IMR-90 (cell line): ENCODE measurements around the gene CDH12. TPM values are rescaled to one million over a fixed set of nuclear protein-coding genes. Genes with fewer than 3 reads are reported as not detected.

Experiments used
- ATAC-seq: fragments of 200-7000 bp; cut with Tn5 transposase; 2 replicates; pipeline ENCODE4 v1.9.1; 2020; ENCODE audit warnings: low read depth, mild to moderate bottlenecking, moderate library complexity
- BruUV-seq: library from RNA; stranded (reverse); fragments of 400-500 nt; replicated peaks from 2 replicates; lab custom pipeline; 2021; lab: Mats Ljungman, UMichigan
- CTCF ChIA-PET: fragments of 300-600 bp; formaldehyde crosslinking; extraction: SDS; loops from one replicate; lab custom pipeline; 2021; ENCODE audit warnings: antibody characterized with exemption; lab: Yijun Ruan, JAX
- POLR2A ChIA-PET: fragments of 300-600 bp; sonication (Branson Sonifier 250); formaldehyde crosslinking; loops from one replicate; lab custom pipeline; 2022; ENCODE audit warnings: antibody characterized with exemption; ENCODE audit not compliant: unreplicated experiment; lab: Charles Lee
- DNase-seq: peaks from one replicate; pipeline ENCODE4 v3.0.0; 2013
- H2AFZ ChIP-seq: replicated peaks from 2 replicates; pipeline ENCODE3; 2013; ENCODE audit warnings: low read length, mild to moderate bottlenecking; ENCODE audit not compliant: poor library complexity
- H2AK5ac ChIP-seq: 2 replicates; pipeline ENCODE4 v1.6.1; 2013; ENCODE audit warnings: low read depth, low read length, inconsistent platforms
- H2AK9ac ChIP-seq: replicated peaks from 2 replicates; pipeline ENCODE3; 2013; ENCODE audit warnings: mild to moderate bottlenecking, low read depth, low read length, moderate library complexity; ENCODE audit not compliant: poor library complexity
- H2BK120ac ChIP-seq: 2 replicates; pipeline ENCODE4 v1.6.1; 2013; ENCODE audit warnings: low read depth, low read length, inconsistent platforms
- H2BK15ac ChIP-seq: 3 replicates; pipeline ENCODE4 v1.6.1; 2013; ENCODE audit warnings: low read depth, low read length, inconsistent platforms
- H2BK20ac ChIP-seq: 2 replicates; pipeline ENCODE4 v1.6.1; 2013; ENCODE audit warnings: low read depth, mild to moderate bottlenecking, inconsistent platforms, low read length, moderate library complexity
- H2BK5ac ChIP-seq: 2 replicates; pipeline ENCODE4 v1.6.1; 2013; ENCODE audit warnings: mild to moderate bottlenecking, low read depth, low read length, inconsistent platforms; ENCODE audit not compliant: poor library complexity, severe bottlenecking
- H3K14ac ChIP-seq: replicated peaks from 2 replicates; pipeline ENCODE4 v1.6.1; 2013; ENCODE audit warnings: low read depth, low read length, inconsistent platforms
- H3K18ac ChIP-seq: 2 replicates; pipeline ENCODE4 v1.6.1; 2013; ENCODE audit warnings: low read depth, low read length, control low read depth
- H3K23ac ChIP-seq: 2 replicates; pipeline ENCODE4 v1.6.1; 2013; ENCODE audit warnings: low read depth, low read length, inconsistent platforms
- H3K27ac ChIP-seq: 2 replicates; pipeline ENCODE4 v1.5.1; 2013; ENCODE audit warnings: mild to moderate bottlenecking, control low read depth, low read length; ENCODE audit not compliant: insufficient read depth
- H3K27me3 ChIP-seq: 2 replicates; pipeline ENCODE4 v1.6.1; 2013; ENCODE audit warnings: low read length; ENCODE audit not compliant: control insufficient read depth, insufficient read depth
- H3K36me3 ChIP-seq: 2 replicates; pipeline ENCODE4 v1.6.1; 2013; ENCODE audit warnings: low read length, mixed read lengths; ENCODE audit not compliant: control insufficient read depth, insufficient read depth
- H3K4ac ChIP-seq: 2 replicates; pipeline ENCODE4 v1.6.1; 2013; ENCODE audit warnings: low read depth, low read length, inconsistent platforms
- H3K4me1 ChIP-seq: 2 replicates; pipeline ENCODE4 v1.6.1; 2013; ENCODE audit warnings: low read length, mixed read lengths; ENCODE audit not compliant: control insufficient read depth, insufficient read depth
- H3K4me2 ChIP-seq: 2 replicates; pipeline ENCODE4 v1.6.1; 2013; ENCODE audit warnings: low read depth, mild to moderate bottlenecking, control low read depth, low read length, moderate library complexity
- H3K4me3 ChIP-seq: 2 replicates; pipeline ENCODE4 v1.5.1; 2013; ENCODE audit warnings: low read depth, mild to moderate bottlenecking, control low read depth, low read length, moderate library complexity; ENCODE audit not compliant: insufficient read depth
- H3K56ac ChIP-seq: 2 replicates; pipeline ENCODE4 v1.6.1; 2013; ENCODE audit warnings: low read length, inconsistent platforms; ENCODE audit not compliant: insufficient read depth; ENCODE audit errors: extremely low read depth
- H3K79me1 ChIP-seq, 2 experiments: 2 replicates each; pipeline ENCODE4 v1.6.1; 2013; ENCODE audit warnings: low read length in 2 of 2, inconsistent platforms in 1 of 2, low read depth in 1 of 2
- H3K9ac ChIP-seq: 2 replicates; pipeline ENCODE4 v1.6.1; 2013; ENCODE audit warnings: low read depth, low read length, control low read depth
- H3K9me1 ChIP-seq: 2 replicates; pipeline ENCODE4 v1.6.1; 2013; ENCODE audit warnings: low read length, inconsistent platforms; ENCODE audit not compliant: insufficient read depth
- H3K9me3 ChIP-seq: 2 replicates; pipeline ENCODE4 v1.6.1; 2013; ENCODE audit warnings: low read length; ENCODE audit not compliant: control insufficient read depth, insufficient read depth
- H4K20me1 ChIP-seq: 2 replicates; pipeline ENCODE4 v1.6.1; 2013; ENCODE audit warnings: low read length, inconsistent platforms; ENCODE audit not compliant: insufficient read depth
- H4K5ac ChIP-seq: 2 replicates; pipeline ENCODE4 v1.6.1; 2013; ENCODE audit warnings: mild to moderate bottlenecking, low read depth, low read length, control low read depth
- H4K8ac ChIP-seq, 2 experiments: 2 replicates each; pipeline ENCODE4 v1.6.1; 2013; ENCODE audit warnings: low read depth in 2 of 2, low read length in 2 of 2, control low read depth in 1 of 2, inconsistent platforms in 1 of 2
- H4K91ac ChIP-seq: 2 replicates; pipeline ENCODE4 v1.6.1; 2013; ENCODE audit warnings: low read depth, low read length, inconsistent platforms; ENCODE audit not compliant: insufficient read depth
- CEBPB ChIP-seq: IDR thresholded peaks from 2 replicates; pipeline ENCODE4 v1.6.1; 2012; ENCODE audit warnings: low read depth, low read length, improper control_type of control experiment
- CTCF ChIP-seq: conservative IDR thresholded peaks from 2 replicates; pipeline ENCODE4 v1.5.1; 2012; ENCODE audit warnings: mild to moderate bottlenecking, low read depth, low read length, improper control_type of control experiment
- MAFK ChIP-seq: IDR thresholded peaks from 2 replicates; pipeline ENCODE4 v1.6.1; 2012; ENCODE audit warnings: low read depth, low read length, improper control_type of control experiment
- MAZ ChIP-seq: IDR thresholded peaks from 2 replicates; pipeline ENCODE4 v1.6.1; 2012; ENCODE audit warnings: low read depth, mild to moderate bottlenecking, low read length, improper control_type of control experiment, moderate library complexity, borderline replicate concordance
- NFE2L2 ChIP-seq: fragments of 150-350 bp; IDR thresholded peaks from 2 replicates; pipeline ENCODE4 v1.6.1; 2016; ENCODE audit warnings: low read depth, mild to moderate bottlenecking, low read length
- POLR2A ChIP-seq: IDR thresholded peaks from 2 replicates; pipeline ENCODE4 v1.6.1; 2012; ENCODE audit warnings: mild to moderate bottlenecking, low read depth, low read length
- RAD21 ChIP-seq: IDR thresholded peaks from 2 replicates; pipeline ENCODE4 v1.6.1; 2012; ENCODE audit warnings: low read length, improper control_type of control experiment
- WGBS, 2 experiments: methylation state at CpG; one replicate each; pipeline versions ENCODE4 v1.1.5 to v1.1.7; 2013; ENCODE audit warnings: missing lambda C conversion rate in 2 of 2; ENCODE audit not compliant: insufficient read length in 1 of 2; ENCODE audit errors: extremely low coverage in 2 of 2; 5-methylcytosine and 5-hydroxymethylcytosine counted together
- dilution Hi-C: fragments of 300-500 bp; cut with HindIII; formaldehyde crosslinking; loops from one replicate; pipeline ENCODE4 v1.14.3; 2018; ENCODE audit warnings: low sequenced_read_pairs; ENCODE audit not compliant: unreplicated experiment
- in situ Hi-C: fragments of 300-500 bp; cut with MboI; formaldehyde crosslinking; loops from 3 replicates; pipeline ENCODE4 v1.14.3; 2019; ENCODE audit warnings: low sequenced_read_pairs, inconsistent platforms, mixed read lengths
- intact Hi-C: fragments of 100-400 bp; cut with micrococcal nuclease; formaldehyde crosslinking; loops from 2 replicates; pipeline ENCODE4 v1.10.0; 2022
- polyA plus RNA-seq, 3 experiments: library from polyadenylated mRNA; depleted of rRNA; stranded (reverse); fragments of >200 nt; gene quantifications; 2 replicates each; pipeline ENCODE4 v1.2.3, GENCODE V29; 2012; ENCODE audit warnings: low replicate concordance in 1 of 3
- total RNA-seq: library from RNA; depleted of rRNA; stranded (reverse); fragments of >200 nt; gene quantifications from 2 replicates; pipeline ENCODE4 v1.2.3, GENCODE V29; 2012
- TF ChIP-seq, protein P1 (sequence below): fragments of 150-350 bp; IDR thresholded peaks from 2 replicates; pipeline ENCODE4 v1.6.1; 2017; ENCODE audit warnings: mild to moderate bottlenecking, antibody characterized with exemption, low read length, low read depth

CDH12 gene
- total and polyA plus RNA-seq, 2 of the 4 experiments (the other 2 are of a cell fraction): not detected

GRCh38 chr5:22539762-22540161 lies 313.4 kb downstream of the CDH12 start:
- dilution Hi-C loops (no loop called here), intact Hi-C loops (no loop called here), in situ Hi-C loops (no loop called here)
- no peak overlapping the region for H2AK9ac ChIP-seq
- H4K8ac ChIP-seq: no peak overlapping the region
- no peak overlapping the region for H2BK120ac ChIP-seq
- no peak overlapping the region for H2BK5ac ChIP-seq
- no peaks in the 10 kb centered on the region for H3K27me3 ChIP-seq
- CTCF ChIA-PET: interaction anchor here (0.6 kb wide), 1 partner anchor 92 kb away, joined by 3 read pairs; no protein-coding TSS in a partner anchor
- ATAC-seq (no peak), DNase-seq (no peak)
- no peak overlapping the region for H3K23ac ChIP-seq
- H3K9ac ChIP-seq: no peak overlapping the region
- H3K27ac ChIP-seq: no peak overlapping the region
- no peak overlapping the region for H2BK15ac ChIP-seq
- no CpG with 5 or more reads among the region's 1 CpG for WGBS, 2 experiments
- H3K79me1 ChIP-seq: no peaks in the 10 kb centered on the region
- no peak overlapping the region for H3K4me3 ChIP-seq
- H2BK20ac ChIP-seq: no peak overlapping the region
- POLR2A ChIA-PET: no interaction called here
- H4K91ac ChIP-seq: no peak overlapping the region
- no peak overlapping the region for H2AK5ac ChIP-seq
- H3K9me1 ChIP-seq: no peaks in the 10 kb centered on the region
- no peaks in the 10 kb centered on the region for H3K36me3 ChIP-seq
- H3K18ac ChIP-seq: no peak overlapping the region
- no peak overlapping the region for H3K4me2 ChIP-seq
- H3K14ac ChIP-seq: no peak overlapping the region
- BruUV-seq: no TSS peak
- TF ChIP-seq CTCF (no peak), POLR2A (no peak), MAZ (no peak), NFE2L2 (no peak), MAFK (no peak), RAD21 (no peak), CEBPB (no peak)
- TF ChIP-seq, protein P1, sequence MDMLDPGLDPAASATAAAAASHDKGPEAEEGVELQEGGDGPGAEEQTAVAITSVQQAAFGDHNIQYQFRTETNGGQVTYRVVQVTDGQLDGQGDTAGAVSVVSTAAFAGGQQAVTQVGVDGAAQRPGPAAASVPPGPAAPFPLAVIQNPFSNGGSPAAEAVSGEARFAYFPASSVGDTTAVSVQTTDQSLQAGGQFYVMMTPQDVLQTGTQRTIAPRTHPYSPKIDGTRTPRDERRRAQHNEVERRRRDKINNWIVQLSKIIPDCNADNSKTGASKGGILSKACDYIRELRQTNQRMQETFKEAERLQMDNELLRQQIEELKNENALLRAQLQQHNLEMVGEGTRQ: no peak
- no peak overlapping the region for H4K5ac ChIP-seq
- no peak overlapping the region for H3K56ac ChIP-seq
- no peaks in the 10 kb centered on the region for H4K20me1 ChIP-seq
- no peaks in the 10 kb centered on the region for H3K9me3 ChIP-seq
- no peak overlapping the region for H2AFZ ChIP-seq
- no peaks in the 10 kb centered on the region for H3K4me1 ChIP-seq
- no peak overlapping the region for H3K4ac ChIP-seq
